OCI-LY7 (cell line): ENCODE results near the gene NOM1. TPM values are rescaled to one million over a fixed set of nuclear protein-coding genes. Genes with fewer than 3 reads are reported as not detected.

Experiments
- BruUV-seq: library from RNA; stranded (reverse); fragments of 400-500 nt; replicated peaks from 2 replicates; lab custom pipeline; 2021; lab: Mats Ljungman, UMichigan
- CTCF ChIA-PET: fragments of 300-600 bp; sonication (Branson Sonifier 250); formaldehyde crosslinking; loops from one replicate; lab custom pipeline; 2022; ENCODE audit warnings: antibody characterized with exemption; ENCODE audit not compliant: unreplicated experiment; lab: Charles Lee
- POLR2A ChIA-PET: fragments of 300-600 bp; sonication (Branson Sonifier 250); formaldehyde crosslinking; loops from one replicate; lab custom pipeline; 2022; ENCODE audit warnings: antibody characterized with exemption; lab: Charles Lee
- DNase-seq: peaks from one replicate; pipeline ENCODE4 v3.0.0-alpha.2; 2015; ENCODE audit warnings: low spot score
- H2AFZ ChIP-seq: fragments of 200-600 bp; sonication (generic), shearing (Covaris generic); 2 replicates; pipeline ENCODE4 v1.6.1; 2014; ENCODE audit warnings: mild to moderate bottlenecking, antibody characterized with exemption, low read length, moderate library complexity
- H3K27ac ChIP-seq: fragments of 200-600 bp; sonication (generic); 2 replicates; pipeline ENCODE4 v1.5.1; 2014; ENCODE audit warnings: mixed run types, low read depth, mild to moderate bottlenecking, moderate library complexity, low read length, inconsistent platforms; ENCODE audit not compliant: poor library complexity, severe bottlenecking
- H3K36me3 ChIP-seq: fragments of 200-600 bp; sonication (generic); 2 replicates; pipeline ENCODE4 v1.6.1; 2014; ENCODE audit warnings: mild to moderate bottlenecking, antibody characterized with exemption, low read length, moderate library complexity, mixed read lengths; ENCODE audit not compliant: insufficient read depth
- H3K4me1 ChIP-seq: fragments of 200-600 bp; sonication (generic); 2 replicates; pipeline ENCODE4 v1.5.1; 2014; ENCODE audit warnings: mild to moderate bottlenecking, low read length; ENCODE audit not compliant: insufficient read depth, poor library complexity, severe bottlenecking
- H3K4me2 ChIP-seq: fragments of 200-600 bp; sonication (generic); 2 replicates; pipeline ENCODE4 v1.6.1; 2014; ENCODE audit warnings: mild to moderate bottlenecking, low read length
- H3K4me3 ChIP-seq: fragments of 200-600 bp; sonication (generic); 2 replicates; pipeline ENCODE4 v1.5.1; 2014; ENCODE audit warnings: mild to moderate bottlenecking, low read depth, low read length; ENCODE audit not compliant: poor library complexity, severe bottlenecking
- H3K79me2 ChIP-seq: fragments of 200-600 bp; sonication (generic); 2 replicates; pipeline ENCODE4 v1.6.1; 2016; ENCODE audit warnings: low read depth, mild to moderate bottlenecking, low read length, moderate library complexity, mixed read lengths; ENCODE audit not compliant: insufficient read depth
- H3K9me2 ChIP-seq: fragments of 200-600 bp; sonication (generic); 2 replicates; pipeline ENCODE4 v1.6.1; 2016; ENCODE audit warnings: mild to moderate bottlenecking, low read length, mixed read lengths; ENCODE audit not compliant: insufficient read depth
- H3K9me3 ChIP-seq: fragments of 200-600 bp; sonication (generic); 2 replicates; pipeline ENCODE4 v1.6.1; 2014; ENCODE audit warnings: mild to moderate bottlenecking, mixed run types, low read length, mixed read lengths
- H4K20me1 ChIP-seq: fragments of 200-600 bp; sonication (generic); 2 replicates; pipeline ENCODE4 v1.6.1; 2014; ENCODE audit warnings: mild to moderate bottlenecking, antibody characterized with exemption, low read length, moderate library complexity, mixed read lengths; ENCODE audit not compliant: insufficient read depth
- EZH2phosphoT487 ChIP-seq: fragments of 200-600 bp; sonication (generic); IDR thresholded peaks from 2 replicates; pipeline ENCODE4 v1.6.1; 2018; ENCODE audit warnings: low read depth, borderline replicate concordance, mild to moderate bottlenecking, mixed run types, antibody characterized with exemption, low read length, moderate library complexity, mixed read lengths
- intact Hi-C: fragments of 100-400 bp; cut with micrococcal nuclease; formaldehyde crosslinking; loops from one replicate; pipeline ENCODE4 v1.10.0; 2022; ENCODE audit not compliant: unreplicated experiment
- total RNA-seq, 2 experiments: library from RNA; depleted of rRNA in 1 of 2; stranded (reverse); fragments of >200 nt in 1 of 2; shearing (Covaris generic) in 1 of 2; gene quantifications; 2 replicates each; pipeline ENCODE4 v1.2.3, GENCODE V29; 2014 to 2022
- TF ChIP-seq, protein P1 (sequence below): fragments of 200-600 bp; sonication (generic); conservative IDR thresholded peaks from 2 replicates; pipeline ENCODE4 v1.5.1; 2014; ENCODE audit warnings: mild to moderate bottlenecking, antibody characterized with exemption, low read length, moderate library complexity, mixed read lengths

NOM1 gene
- total RNA-seq, 2 experiments from 2014 or later = 40.2 to 59.9 TPM

- CTCF ChIA-PET = no interaction called here
- POLR2A ChIA-PET = interaction anchor here (0.6 to 2.9 kb wide), 8 partner anchors 19 to 1059 kb away, joined by 3 to 15 read pairs (median 4); partner anchors contain the start of genes LMBR1 and NOM1
- peak; percentile 86 for DNase-seq
Observed at GRCh38 chr7:156927571-156928405, 21.7 kb upstream of the NOM1 start.

DNA sequence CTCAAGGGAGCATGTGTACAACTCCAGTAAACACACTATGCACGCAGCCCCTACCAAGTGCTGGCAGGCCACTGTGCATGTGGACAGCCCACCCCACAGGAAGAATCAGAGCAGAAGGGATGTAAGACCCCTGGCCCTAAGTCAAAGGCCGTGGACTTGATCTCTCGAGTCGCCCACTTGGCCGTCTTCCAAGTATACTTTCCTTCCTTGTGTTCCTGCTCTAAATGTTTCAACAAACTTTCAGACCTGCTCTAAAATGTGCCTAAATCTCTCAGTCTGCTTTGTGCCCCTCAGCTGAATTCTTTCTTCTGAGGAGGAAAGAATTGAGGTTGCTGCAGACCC lies 21.1 kb upstream of the NOM1 start:
- ChIA-PET POLR2A (interaction anchor here (0.7 to 2.9 kb wide), 2 partner anchors 21 to 389 kb away, joined by 3 to 15 read pairs; partner anchors contain the start of gene NOM1), CTCF (no interaction called here)
- intact Hi-C loops = loop anchor here (1.0 kb wide), 2 partner anchors 21 to 35 kb away; partner anchors contain the start of genes LMBR1 and NOM1
- no TSS peak for BruUV-seq
- H3K9me2 ChIP-seq = no peaks in the 10 kb centered on the region
- H3K36me3 ChIP-seq = no peaks in the 10 kb centered on the region
- H3K4me1 ChIP-seq = peaks cover 53% of the 10 kb centered on the region
- H2AFZ ChIP-seq = peak overlapping the region; percentile 37; the same call in 1 of the 2 replicates
- H3K27ac ChIP-seq = peak overlapping the region; percentile 74
- no peaks in the 10 kb centered on the region for H3K79me2 ChIP-seq
- DNase-seq = peak; percentile 17
- H4K20me1 ChIP-seq = no peaks in the 10 kb centered on the region
- TF ChIP-seq EZH2phosphoT487 = no peak
- TF ChIP-seq, protein P1, sequence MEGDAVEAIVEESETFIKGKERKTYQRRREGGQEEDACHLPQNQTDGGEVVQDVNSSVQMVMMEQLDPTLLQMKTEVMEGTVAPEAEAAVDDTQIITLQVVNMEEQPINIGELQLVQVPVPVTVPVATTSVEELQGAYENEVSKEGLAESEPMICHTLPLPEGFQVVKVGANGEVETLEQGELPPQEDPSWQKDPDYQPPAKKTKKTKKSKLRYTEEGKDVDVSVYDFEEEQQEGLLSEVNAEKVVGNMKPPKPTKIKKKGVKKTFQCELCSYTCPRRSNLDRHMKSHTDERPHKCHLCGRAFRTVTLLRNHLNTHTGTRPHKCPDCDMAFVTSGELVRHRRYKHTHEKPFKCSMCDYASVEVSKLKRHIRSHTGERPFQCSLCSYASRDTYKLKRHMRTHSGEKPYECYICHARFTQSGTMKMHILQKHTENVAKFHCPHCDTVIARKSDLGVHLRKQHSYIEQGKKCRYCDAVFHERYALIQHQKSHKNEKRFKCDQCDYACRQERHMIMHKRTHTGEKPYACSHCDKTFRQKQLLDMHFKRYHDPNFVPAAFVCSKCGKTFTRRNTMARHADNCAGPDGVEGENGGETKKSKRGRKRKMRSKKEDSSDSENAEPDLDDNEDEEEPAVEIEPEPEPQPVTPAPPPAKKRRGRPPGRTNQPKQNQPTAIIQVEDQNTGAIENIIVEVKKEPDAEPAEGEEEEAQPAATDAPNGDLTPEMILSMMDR = no peak
- H3K4me3 ChIP-seq = peak overlapping the region; percentile 21
- H3K4me2 ChIP-seq = peak overlapping the region; percentile 47
- no peaks in the 10 kb centered on the region for H3K9me3 ChIP-seq

More at GRCh38 chr7:156927571-156928405, 21.7 kb upstream of the NOM1 start:
- intact Hi-C loops = loop anchor here (1.0 kb wide), 2 partner anchors 22 to 34 kb away; partner anchors contain the start of genes LMBR1 and NOM1
- H3K36me3 ChIP-seq = no peaks in the 10 kb centered on the region
- no peaks in the 10 kb centered on the region for H4K20me1 ChIP-seq
- H3K4me1 ChIP-seq = peaks cover 56% of the 10 kb centered on the region
- H3K9me3 ChIP-seq = no peaks in the 10 kb centered on the region
- BruUV-seq = no TSS peak
- H2AFZ ChIP-seq = peak overlapping the region; percentile 37; the same call in 1 of the 2 replicates
- H3K9me2 ChIP-seq = no peaks in the 10 kb centered on the region
- H3K27ac ChIP-seq = peak overlapping the region; percentile 74
- peak overlapping the region; percentile 21 for H3K4me3 ChIP-seq
- H3K4me2 ChIP-seq = peak overlapping the region; percentile 47
- no peaks in the 10 kb centered on the region for H3K79me2 ChIP-seq
- TF ChIP-seq, protein P1 = no peak
- TF ChIP-seq EZH2phosphoT487 = no peak
